SK-MEL-5 (cell line): ENCODE data around the gene MAPK14. TPM values are rescaled to one million over a fixed set of nuclear protein-coding genes. Genes with fewer than 3 reads are reported as not detected.

Source experiments
- DNase-seq: peaks from one replicate; pipeline ENCODE4 v3.0.0-alpha.2; 2016; ENCODE audit warnings: low read depth, low spot score
- in situ Hi-C: cut with HindIII; loops from 2 replicates; pipeline ENCODE4 v1.10.0; 2016; ENCODE audit warnings: low sequenced_read_pairs, high pct_unique_total_duplicates, low pct_unique_long_range_greater_than_20kb
- total RNA-seq: library from RNA; depleted of rRNA; stranded (reverse); fragments of >200 nt; shearing (Covaris generic); gene quantifications from 2 replicates; pipeline ENCODE4 v1.2.3, GENCODE V29; 2014

Gene MAPK14
- total RNA-seq, 1 experiment from 2014 or later = 28.2 TPM

DNA sequence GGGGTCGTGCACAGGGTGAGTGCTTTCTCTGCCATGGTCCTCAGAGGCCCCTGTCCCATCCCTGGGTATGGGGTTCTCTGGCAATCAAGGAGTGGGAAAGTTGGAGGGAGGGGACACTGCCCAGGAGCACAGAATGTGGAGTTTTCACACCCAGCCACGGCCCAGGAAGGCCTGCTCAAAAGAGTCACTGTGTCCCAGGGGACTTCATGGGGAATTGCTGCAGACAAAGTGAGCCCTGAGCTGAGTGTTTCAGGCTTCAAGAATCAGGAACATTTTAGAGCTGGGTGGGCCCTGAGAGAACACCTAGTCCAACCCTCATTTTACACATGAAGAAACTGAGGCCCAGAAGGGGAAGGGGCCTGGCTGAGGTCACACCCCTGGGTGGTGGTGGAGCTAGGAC, 108.4 kb downstream of the MAPK14 start:
- no peak for DNase-seq
- in situ Hi-C loops = no loop called here

- in situ Hi-C loops = no loop called here
- no peak for DNase-seq
These were observed 108.9 kb downstream of the MAPK14 start for GRCh38 chr6:36136551-36136950.

DNA sequence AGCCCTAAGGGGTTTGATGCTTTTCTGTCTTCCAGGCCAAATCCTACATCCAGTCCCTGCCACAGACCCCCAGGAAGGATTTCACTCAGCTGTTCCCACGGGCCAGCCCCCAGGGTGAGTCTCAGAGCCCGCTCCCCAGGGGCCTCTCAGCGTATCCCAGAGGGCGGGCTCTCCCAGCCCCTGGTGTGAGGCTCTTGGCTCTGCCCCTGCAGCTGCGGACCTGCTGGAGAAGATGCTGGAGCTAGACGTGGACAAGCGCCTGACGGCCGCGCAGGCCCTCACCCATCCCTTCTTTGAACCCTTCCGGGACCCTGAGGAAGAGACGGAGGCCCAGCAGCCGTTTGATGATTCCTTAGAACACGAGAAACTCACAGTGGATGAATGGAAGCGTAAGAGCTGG, 111.1 kb downstream of the MAPK14 start:
- DNase-seq = no peak
- in situ Hi-C loops = no loop called here

DNA sequence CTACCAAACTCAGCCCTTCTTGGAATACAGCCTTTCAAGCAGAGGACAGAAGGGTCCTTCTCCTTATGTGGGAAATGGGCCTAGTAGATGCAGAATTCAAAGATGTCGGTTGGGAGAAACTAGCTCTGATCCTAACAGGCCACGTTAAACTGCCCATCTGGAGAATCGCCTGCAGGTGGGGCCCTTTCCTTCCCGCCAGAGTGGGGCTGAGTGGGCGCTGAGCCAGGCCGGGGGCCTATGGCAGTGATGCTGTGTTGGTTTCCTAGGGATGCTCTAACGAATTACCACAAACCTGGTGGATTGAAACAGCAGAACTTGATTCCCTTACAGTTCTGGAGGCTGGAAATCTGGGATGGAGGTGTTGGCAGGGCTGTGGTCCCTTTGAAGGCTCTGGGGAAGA, 111.8 kb downstream of the MAPK14 start:
- peak; percentile 46 for DNase-seq
- in situ Hi-C loops = no loop called here

DNA sequence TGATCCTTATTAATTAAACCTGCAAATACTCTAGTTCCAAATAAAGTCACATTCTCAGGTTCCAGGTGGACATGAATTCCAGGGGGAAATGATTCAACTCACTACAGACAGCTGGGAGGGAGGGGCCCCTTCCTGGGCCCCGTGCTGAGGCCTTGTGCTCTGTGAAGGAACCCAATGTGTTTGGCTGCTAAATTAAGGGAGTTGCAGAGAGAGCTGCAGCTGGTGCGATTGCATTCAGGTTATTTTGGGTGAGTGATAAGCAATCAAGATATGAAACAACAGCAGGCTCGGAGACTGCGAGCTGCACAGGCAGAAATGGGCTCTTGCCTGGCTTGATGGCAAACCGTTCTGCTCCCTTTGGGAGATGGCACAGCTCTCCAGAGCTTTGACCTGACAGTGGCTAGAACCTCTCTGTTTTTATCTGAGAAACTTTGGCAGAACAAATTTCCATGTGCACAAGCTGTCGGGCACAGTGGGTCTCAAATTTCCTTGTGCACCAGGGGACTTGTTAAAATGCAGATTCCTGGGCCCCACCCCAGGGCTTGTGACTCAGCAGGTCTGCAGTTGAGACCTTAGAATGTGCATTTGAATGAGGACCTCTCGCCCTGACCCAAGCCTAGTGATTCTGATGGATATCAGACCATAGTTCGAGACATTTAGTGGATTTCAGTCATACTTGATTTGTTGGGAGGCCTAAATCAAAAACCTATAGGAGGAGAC, 112.5 kb downstream of the MAPK14 start:
- in situ Hi-C loops = no loop called here

GRCh38 chr6:36141091-36141490, 113.5 kb downstream of the MAPK14 start:
- in situ Hi-C loops = no loop called here
- DNase-seq = no peak

More for the DNA sequence above, 112.5 kb downstream of the MAPK14 start:
- no peak for DNase-seq

DNA sequence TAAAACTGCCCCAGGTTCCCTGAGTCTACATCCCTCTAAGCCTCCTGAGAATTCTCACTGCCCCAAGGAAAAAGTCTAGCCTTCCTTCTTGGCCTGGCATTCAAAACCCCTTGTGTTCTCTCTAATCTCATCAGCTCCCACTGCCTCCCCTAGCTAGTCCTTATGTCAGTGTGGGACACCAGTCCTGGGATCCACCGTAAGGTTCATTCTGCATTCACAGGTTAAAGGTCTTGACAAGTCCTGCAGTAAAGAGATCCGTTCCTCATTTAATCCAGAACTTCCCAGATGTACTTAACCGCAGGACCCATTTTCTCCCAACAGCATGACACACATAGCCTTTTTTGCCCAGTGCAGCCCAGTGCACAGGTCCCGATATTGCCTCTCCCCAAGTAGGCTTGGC, 114.4 kb downstream of the MAPK14 start:
- no peak for DNase-seq
- in situ Hi-C loops = no loop called here

DNA sequence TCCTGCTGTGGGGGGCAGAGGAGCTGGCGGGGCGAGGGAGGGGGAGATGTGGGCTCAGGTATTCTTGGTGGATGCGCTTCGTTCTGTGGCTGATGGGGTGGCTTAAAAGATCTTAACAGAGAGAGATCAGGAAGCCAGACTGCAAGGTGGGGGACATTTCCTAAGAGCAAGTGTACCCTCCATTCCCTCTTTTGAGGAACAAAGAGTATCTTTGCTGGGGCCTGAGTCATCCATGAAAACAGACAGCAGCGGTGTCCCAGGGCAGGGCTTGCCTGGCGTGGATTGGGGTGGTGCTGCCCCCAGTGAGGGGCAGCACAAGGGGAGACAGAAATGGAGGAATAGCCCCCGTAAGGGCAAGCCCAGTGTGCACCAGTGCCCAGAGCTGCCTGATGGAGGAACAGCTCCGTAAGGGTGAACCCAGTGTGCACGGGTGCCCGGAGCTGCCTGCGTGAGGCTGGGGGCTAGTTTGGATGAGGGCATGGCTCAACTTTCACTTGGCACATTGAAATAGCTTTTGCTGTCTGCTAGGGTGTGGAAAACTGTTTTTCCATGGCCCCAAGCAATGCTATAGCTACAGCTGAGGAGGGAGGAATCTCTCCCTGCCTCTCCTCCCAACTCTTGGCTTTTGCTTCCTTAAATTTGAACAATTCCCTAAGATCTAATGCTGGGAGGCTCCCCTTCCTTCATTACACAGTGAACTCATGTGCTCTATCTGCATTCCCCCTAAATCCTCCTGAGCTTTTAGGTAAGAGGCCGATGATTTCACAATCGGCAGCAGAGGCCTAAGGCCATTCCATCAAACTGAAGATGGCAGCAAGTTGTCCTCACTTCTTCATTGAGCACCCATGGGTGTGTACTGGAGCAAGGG, 115.6 kb downstream of the MAPK14 start:
- in situ Hi-C loops = no loop called here
- no peak for DNase-seq

- in situ Hi-C loops = no loop called here
- DNase-seq = no peak
These were observed 117.9 kb downstream of the MAPK14 start for GRCh38 chr6:36145495-36145894.

DNA sequence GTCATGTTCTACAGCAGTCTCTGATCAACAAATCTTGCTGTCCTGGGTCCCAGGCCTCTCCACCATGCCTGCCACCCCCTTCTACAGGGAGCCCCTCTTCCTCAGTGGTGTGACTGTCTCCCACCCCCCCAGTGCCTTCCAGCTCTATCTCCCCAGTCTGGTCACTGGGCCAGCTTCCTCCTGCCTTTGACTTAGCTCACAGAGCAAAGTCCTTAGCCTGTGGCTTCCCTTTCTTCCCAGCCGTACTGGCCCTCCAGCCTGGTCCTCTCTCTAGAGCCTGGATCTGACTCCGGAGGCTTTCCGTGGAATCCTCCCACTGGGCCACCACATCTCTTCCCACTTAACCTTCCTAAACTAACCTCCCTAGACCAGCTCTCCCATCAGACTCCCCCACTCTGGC, 119.7 kb downstream of the MAPK14 start:
- in situ Hi-C loops = no loop called here
- DNase-seq = no peak

GRCh38 chr6:36149476-36149875, 121.9 kb downstream of the MAPK14 start:
- in situ Hi-C loops = no loop called here

DNA sequence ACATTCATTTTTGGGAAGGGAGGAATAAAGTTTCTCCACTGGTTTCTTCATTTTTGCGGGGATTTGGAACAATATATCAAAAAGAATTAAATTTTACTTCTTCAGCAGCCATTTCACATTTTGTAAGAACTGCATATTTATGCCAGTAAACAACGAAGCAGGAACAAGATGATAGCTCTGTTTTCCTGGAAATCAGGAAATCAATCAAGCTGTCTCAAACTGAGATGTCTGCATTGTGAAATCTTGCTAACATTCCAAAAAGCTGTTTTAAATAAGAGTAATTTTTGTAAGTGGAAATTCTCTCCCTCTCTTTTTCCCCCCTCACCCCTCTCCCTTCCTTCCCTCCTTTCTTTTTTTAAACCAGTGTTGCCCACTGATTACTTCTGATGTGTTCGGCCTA, 122.7 kb downstream of the MAPK14 start:
- no peak for DNase-seq
- in situ Hi-C loops = no loop called here

More at GRCh38 chr6:36149476-36149875, 121.9 kb downstream of the MAPK14 start:
- no peak for DNase-seq

- in situ Hi-C loops = no loop called here
- no peak for DNase-seq
These were observed 126.7 kb downstream of the MAPK14 start for GRCh38 chr6:36154286-36154685.

- in situ Hi-C loops = no loop called here
- DNase-seq = no peak
These were observed 128.1 kb downstream of the MAPK14 start for GRCh38 chr6:36155662-36156061.

DNA sequence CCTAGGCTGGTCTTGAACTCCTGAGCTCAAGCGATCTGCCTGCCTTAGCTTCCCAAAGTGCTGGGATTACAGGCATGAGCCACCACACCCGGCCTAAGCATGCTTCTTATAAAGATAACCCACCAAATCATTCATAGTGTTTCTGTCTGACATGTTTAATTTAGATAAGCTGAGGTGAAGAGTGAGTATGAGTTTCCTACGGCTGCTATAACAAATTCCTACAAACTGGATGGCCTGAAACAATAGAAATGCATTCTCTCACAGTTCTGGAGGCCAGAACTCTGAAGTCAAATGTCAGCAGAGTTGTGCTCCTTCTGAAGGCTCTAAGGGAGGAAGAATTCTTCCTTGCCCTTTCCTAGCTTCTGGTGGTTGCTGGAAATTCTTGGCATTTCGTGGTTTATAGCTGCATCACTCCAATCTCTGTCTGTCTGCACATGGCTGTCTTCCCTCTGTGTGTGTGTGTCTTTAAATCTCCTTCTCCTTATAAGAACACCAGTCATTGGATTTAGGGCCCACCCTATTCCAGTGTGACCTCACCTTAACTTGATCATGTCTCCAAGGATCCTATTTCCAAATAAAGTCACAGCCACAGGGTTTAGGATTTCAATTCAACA, 132.6 kb downstream of the MAPK14 start:
- in situ Hi-C loops = no loop called here
- DNase-seq = no peak
